ENCODE measurements around the gene CCDC158.
"Not testable (repeated sequence)": the region's sequence is repeated elsewhere in the genome, so short reads cannot be mapped to it uniquely, and the experiment has no call there.

CCDC158 gene

GRCh38 chr4:76429636-76430035 is 8.7 kb upstream of the CCDC158 start:
- peak; percentile 29 to 50 for DNase-seq

DNA sequence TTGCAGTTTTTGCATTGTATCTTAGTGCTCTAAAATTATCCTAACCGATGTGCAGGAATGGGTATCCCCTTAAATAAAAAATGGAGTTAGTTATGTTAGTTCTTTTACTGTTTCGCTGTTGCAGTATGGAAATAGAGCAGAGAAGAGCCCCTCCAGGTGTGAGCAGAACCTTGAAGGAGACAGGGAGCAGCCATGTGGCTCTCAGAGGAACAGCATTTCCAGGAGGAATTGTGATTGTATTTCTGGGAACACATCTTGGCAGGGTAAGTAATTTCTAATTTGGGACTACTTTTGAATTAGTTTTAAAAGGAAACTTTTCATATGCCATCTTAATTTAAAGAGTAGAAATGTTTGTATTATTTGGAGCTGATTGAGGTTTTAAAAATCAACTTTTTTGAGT is 5.3 kb upstream of the CCDC158 start:
- DNase-seq = no peak

- not testable (repeated sequence) for DNase-seq
Observed at GRCh38 chr4:76423159-76423558, 2.2 kb upstream of the CCDC158 start.

GRCh38 chr4:76420188-76420761 is 666 bp downstream of the CCDC158 start:
- no peak for DNase-seq

- DNase-seq = no peak
Observed at GRCh38 chr4:76410636-76411035, 10.3 kb downstream of the CCDC158 start.

DNA sequence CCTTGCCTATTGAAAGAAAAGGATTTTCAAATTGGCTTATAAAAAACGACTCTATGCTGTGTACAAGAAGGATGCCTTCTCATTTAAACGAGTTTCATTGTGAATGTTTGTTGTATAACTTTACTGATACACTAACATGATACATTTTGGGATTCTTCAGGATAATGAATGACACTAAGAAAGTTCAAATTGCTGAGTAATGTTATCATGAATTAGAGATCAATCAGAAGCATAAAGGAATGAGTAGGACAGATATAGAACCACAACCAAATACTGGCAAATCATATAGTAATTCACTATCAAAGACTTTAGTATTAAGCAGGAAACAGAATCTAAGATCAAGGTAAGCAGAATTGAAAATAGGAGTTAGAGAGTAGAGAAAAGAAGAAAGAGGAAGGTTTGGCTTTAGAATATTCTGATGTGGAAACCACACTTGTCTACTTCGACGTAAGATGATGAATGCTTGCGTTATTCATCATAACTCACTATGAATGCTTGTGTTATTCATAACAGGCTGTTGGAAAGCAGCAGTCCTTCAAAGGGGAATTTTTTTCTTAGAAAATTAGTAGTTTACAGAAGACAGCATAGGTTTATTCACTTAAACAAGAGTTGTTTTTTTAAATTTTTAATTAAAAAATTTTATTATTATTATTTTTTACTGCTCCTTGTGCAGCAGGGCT is 13.4 kb downstream of the CCDC158 start:
- no peak for DNase-seq

- DNase-seq = no peak
Observed at GRCh38 chr4:76406081-76406480, 14.9 kb downstream of the CCDC158 start.

DNA sequence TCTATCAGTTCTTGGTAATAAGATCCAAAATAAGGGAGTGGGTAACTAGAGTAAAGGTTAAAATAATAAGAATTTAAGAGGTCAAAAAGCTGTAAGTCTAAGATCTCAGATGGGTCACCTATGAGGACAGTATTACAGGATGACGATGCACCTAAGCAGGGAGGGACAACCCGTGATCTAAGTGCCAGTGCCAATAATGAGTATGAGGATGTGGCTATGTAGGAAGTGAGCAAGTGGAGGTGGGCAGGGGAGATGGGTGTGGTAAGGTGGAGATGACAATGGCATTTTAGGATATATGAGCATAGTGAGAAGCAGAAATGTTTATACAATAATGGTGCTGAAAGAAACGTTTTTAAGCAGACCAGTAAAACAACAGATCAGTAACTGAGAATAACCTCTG is 19.3 kb downstream of the CCDC158 start:
- DNase-seq = no peak

- no peak for DNase-seq
Observed at GRCh38 chr4:76388160-76388908, 32.6 kb downstream of the CCDC158 start.

DNA sequence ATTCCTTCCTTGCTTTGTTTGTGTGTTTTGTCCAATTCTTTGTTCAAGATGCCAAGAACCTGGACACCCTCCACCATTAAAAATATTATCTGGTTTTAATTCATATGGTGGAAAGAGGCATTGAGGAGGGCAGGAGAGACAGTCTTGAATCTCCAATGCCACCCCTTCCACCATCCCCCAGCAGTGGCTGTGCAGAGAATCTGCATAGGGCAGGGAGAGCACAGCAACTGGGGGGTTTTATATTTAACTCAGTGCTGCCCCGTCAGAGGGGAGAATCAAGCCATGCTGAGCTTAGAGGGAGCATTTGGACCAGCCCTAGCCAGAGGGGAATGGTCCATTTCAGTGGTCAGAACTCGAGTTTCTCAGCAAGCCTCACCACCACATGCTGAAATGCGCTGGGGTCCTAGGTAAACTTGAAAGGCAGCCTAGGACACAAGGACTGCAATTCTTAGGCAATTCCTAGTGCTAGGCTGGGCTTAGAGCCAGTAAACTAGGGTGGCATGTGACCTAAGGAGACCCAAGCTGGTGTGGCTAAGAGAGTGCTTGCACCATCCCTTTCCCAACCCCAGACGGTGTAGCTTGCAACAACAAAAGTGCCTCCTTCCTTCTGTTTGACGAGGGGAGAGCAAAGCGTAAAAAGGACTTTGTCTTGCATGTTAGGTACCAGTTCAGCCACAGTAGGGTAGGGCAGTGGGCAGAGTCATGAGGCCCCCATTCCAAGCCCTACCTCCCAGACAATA is 34.2 kb downstream of the CCDC158 start:
- no peak for DNase-seq

DNA sequence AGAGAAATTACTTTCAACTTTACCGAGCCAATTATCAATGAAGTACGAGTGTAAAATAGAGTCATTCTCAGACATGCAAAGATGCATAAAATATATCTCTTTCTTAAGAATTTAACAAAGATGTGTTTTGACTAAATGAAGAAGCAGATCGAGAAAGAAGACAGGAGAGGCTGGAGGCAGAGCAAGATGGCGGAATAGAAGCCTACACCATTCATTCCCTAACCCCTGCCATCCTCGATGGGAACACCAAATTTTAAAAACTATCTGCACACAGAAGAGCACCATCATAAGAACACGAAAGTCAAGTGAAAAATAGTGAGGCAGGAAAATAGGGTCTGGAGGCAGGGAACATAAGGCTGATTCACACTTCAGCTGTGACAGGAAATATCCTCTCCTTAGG is 35.0 kb downstream of the CCDC158 start:
- no peak for DNase-seq

GRCh38 chr4:76384052-76384451 is 36.9 kb downstream of the CCDC158 start:
- no peak for DNase-seq

GRCh38 chr4:76383001-76383400 is 37.9 kb downstream of the CCDC158 start:
- DNase-seq = no peak

GRCh38 chr4:76381986-76382385 is 39.0 kb downstream of the CCDC158 start:
- no peak for DNase-seq

GRCh38 chr4:76380561-76380960 is 40.4 kb downstream of the CCDC158 start:
- DNase-seq = no peak

DNA sequence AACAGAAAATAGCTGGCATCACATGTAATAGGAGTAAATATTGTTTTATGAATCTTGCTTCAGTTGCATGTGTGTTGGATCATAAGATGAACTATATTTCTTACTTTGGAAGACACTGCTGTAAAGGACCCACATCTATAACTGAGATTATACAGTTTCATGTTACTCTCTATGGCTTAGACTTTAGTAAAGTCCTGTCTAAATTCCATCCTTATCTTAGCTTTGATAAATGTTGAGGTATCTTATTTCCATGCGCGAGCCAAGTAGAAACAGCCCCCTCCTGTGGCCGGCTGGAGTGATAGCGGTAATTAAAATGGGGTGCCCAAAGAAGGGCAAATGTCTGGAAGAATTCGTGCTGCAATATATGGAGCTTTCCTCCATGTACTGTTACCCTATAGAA is 43.0 kb downstream of the CCDC158 start:
- DNase-seq = peak; percentile 53 to 67

DNA sequence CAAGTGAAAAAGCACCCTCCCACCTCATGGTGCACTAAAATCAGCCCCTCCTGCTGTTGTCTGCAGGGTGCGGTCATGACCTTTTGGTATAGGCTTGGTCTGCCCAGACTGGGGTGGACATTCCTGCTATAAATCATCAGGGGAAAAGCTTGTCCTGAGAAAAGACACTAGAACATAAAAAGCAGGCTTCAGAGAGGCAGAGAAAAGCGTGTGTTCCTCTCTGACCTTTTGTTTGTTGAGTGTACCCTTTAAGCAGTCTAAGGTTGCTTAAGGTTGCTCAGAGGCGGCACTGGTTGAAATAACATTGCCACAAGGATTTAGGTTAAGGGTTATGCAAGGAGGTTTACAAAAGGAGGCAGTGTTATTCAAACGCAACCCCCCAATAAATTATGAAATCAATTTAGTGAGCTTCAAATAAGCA is 43.5 kb downstream of the CCDC158 start:
- no peak for DNase-seq

DNA sequence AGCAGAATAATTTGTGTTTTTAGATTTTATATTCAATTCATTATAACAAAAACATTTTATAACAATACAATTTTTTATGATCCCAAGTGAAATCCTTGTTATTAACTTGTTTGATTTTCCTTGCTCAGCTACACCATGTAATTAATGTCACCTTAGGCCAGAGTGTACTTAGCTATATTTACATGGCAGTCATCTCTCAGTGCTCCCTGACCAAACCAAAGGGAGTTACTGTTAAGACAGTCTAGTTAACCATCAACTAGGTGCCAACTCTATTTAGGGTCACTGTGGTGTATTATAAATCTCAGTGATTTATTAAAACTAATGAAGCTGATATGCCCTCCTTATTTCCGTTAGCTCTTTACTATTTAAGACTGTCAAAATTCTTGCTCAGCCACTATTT is 44.4 kb downstream of the CCDC158 start:
- DNase-seq = no peak

DNA sequence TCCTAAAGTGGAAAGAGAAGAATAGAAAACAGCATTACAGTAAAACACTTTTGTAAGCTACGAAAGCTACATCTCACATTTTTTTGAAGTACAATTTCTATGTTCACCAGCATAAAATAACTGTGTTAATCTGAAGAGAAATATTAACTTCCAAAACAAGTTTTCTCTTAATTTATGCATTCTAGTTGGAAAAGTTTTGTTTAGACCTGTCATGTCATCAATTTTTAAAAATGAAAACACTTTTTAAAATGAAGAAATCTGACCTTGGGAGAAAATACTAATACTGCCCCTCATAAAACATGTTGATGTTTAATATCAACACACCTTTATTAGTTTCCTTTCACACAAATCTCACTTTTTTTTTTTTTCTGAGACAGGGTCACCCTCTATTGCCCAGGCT is 45.2 kb downstream of the CCDC158 start:
- no peak for DNase-seq

DNA sequence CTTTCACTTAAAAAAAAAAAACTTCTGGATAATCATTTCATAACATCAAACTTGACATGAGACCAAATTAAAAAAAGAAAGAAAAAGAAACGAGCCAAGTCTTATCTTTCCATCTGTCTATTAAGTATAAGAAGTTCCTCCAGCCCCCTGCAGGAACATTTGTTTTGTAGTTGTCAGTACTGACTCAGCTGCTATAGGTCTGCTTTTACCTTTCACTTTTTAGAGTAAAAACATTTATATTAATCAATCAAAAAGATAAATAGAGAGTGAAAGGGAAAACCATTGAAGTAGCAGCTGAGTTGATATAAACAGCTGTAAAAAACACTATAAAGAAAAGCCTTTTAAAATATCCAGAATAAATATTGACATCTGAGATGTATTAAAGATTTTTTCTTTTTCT is 46.1 kb downstream of the CCDC158 start:
- no peak for DNase-seq

DNA sequence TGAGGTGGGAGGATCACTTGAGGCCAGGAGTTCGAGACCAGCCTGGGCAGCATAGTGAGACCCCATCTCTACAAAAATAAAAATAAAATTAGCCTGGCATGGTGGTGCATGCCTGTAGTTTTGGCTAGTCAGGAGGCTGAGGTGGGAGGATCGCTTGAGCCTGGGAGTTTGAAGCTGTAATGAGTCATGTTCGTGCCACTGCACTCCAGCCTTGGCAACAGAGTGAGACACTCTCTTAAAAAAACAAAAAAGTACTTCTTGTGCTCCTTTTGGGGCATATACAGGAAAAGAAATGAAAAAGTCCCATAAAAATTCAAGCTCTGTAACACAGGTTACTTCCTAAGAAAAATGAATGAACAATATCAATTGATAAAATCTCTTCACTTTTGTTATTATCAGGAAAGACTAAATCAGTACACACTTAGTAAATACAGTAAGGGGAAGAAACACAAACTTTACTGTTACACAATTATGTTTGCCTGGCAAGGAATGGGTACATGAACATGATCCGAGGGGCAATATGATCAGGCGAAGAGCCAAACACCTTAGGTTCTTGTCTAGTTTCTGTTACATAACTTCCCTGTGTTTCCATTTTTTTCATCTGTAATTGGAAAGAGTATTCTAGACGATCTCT is 46.9 kb downstream of the CCDC158 start:
- no peak for DNase-seq

GRCh38 chr4:76366737-76367136 is 54.2 kb downstream of the CCDC158 start:
- no peak for DNase-seq

GRCh38 chr4:76365636-76366035 is 55.3 kb downstream of the CCDC158 start:
- DNase-seq = no peak
